ENCODE data around the gene MAML3. TPM values are rescaled to one million over a fixed set of nuclear protein-coding genes. Genes with fewer than 3 reads are reported as not detected.

Gene MAML3
- total and polyA plus RNA-seq, 12 donors = 1.1 to 4.6 (median 2.6) TPM

GRCh38 chr4:139942241-139942640 lies 211.7 kb downstream of the MAML3 start:
- DNase-seq (no peak), ATAC-seq (peak in 5 of 8 donors; percentile 37 to 85 (median 70))
- intact Hi-C loops (cut with DNase I) = no loop called here
- TF ChIP-seq, protein P1, sequence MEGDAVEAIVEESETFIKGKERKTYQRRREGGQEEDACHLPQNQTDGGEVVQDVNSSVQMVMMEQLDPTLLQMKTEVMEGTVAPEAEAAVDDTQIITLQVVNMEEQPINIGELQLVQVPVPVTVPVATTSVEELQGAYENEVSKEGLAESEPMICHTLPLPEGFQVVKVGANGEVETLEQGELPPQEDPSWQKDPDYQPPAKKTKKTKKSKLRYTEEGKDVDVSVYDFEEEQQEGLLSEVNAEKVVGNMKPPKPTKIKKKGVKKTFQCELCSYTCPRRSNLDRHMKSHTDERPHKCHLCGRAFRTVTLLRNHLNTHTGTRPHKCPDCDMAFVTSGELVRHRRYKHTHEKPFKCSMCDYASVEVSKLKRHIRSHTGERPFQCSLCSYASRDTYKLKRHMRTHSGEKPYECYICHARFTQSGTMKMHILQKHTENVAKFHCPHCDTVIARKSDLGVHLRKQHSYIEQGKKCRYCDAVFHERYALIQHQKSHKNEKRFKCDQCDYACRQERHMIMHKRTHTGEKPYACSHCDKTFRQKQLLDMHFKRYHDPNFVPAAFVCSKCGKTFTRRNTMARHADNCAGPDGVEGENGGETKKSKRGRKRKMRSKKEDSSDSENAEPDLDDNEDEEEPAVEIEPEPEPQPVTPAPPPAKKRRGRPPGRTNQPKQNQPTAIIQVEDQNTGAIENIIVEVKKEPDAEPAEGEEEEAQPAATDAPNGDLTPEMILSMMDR (IDR thresholded peaks at IDR 0.05) = no peak
- WGBS, 2 donors = 44 to 56% methylated on average over 3 of the region's 3 CpGs
- Histone ChIP-seq H3K4me3 (no peak overlapping the region), H3K27ac (peak overlapping the region in 1 of 10 donors; percentile 9), H3K4me1 (peaks cover 0 to 22% (median 10%) of the 10 kb centered on the region in 9 donors), H3K27me3 (no peaks in the 10 kb centered on the region), H3K36me3 (no peaks in the 10 kb centered on the region), H3K9me3 (no peaks in the 10 kb centered on the region)

GRCh38 chr4:139940600-139940999 lies 213.4 kb downstream of the MAML3 start:
- no peak overlapping the region for H3K4me3 ChIP-seq
- DNase-seq (no peak), ATAC-seq (no peak)
- H3K27ac ChIP-seq = no peak overlapping the region
- no peaks in the 10 kb centered on the region for H3K36me3 ChIP-seq
- H3K9me3 ChIP-seq = no peaks in the 10 kb centered on the region
- intact Hi-C loops (cut with DNase I) = no loop called here
- TF ChIP-seq, protein P1 (IDR thresholded peaks at IDR 0.05) = no peak
- WGBS, 2 donors = 96 to 97% methylated on average over 2 of the region's 2 CpGs
- no peaks in the 10 kb centered on the region for H3K27me3 ChIP-seq
- H3K4me1 ChIP-seq = peaks cover 0 to 18% (median 0%) of the 10 kb centered on the region in 9 donors

DNA sequence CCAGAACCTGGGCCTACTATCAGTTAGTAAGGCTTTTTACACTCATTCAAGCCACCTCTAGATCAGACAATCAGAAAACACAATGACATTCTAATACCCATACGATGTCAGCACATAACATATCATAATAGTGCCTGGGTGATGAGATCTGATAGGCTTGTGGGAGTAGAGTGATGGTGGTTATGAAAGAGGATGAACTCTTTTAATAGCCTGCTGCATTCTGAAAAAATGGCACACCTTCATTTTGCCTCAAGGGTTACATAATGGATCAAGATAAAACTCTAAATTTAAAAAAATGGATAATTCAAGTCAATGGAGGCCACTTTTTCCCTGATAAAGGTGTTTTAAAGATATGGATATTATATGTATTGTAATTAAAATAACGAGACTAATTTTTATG lies 215.6 kb downstream of the MAML3 start:
- no peaks in the 10 kb centered on the region for H3K9me3 ChIP-seq
- no peak overlapping the region for H3K27ac ChIP-seq
- DNase-seq (no peak), ATAC-seq (no peak)
- H3K27me3 ChIP-seq = no peaks in the 10 kb centered on the region
- TF ChIP-seq, protein P1 (IDR thresholded peaks at IDR 0.05) = no peak
- intact Hi-C loops (cut with DNase I) = no loop called here
- no peaks in the 10 kb centered on the region for H3K36me3 ChIP-seq
- 96 to 97% methylated on average over 2 of the region's 2 CpGs for WGBS, 2 donors
- peaks cover 0 to 26% (median 10%) of the 10 kb centered on the region in 9 donors for H3K4me1 ChIP-seq
- H3K4me3 ChIP-seq = no peak overlapping the region

GRCh38 chr4:139935911-139936310 lies 218.1 kb downstream of the MAML3 start:
- intact Hi-C loops (cut with DNase I) = no loop called here
- no peaks in the 10 kb centered on the region for H3K9me3 ChIP-seq
- H3K27me3 ChIP-seq = no peaks in the 10 kb centered on the region
- TF ChIP-seq, protein P1 (IDR thresholded peaks at IDR 0.05) = no peak
- H3K4me1 ChIP-seq = peaks cover 0 to 22% (median 10%) of the 10 kb centered on the region in 9 donors
- no peak overlapping the region for H3K4me3 ChIP-seq
- ATAC-seq (no peak), DNase-seq (no peak)
- H3K36me3 ChIP-seq = no peaks in the 10 kb centered on the region
- 70 to 78% methylated on average over 4 of the region's 4 CpGs for WGBS, 2 donors
- no peak overlapping the region for H3K27ac ChIP-seq

Data from heart right ventricle (tissue), 16 donors.